ENCODE results near the gene PTP4A2.

DNA sequence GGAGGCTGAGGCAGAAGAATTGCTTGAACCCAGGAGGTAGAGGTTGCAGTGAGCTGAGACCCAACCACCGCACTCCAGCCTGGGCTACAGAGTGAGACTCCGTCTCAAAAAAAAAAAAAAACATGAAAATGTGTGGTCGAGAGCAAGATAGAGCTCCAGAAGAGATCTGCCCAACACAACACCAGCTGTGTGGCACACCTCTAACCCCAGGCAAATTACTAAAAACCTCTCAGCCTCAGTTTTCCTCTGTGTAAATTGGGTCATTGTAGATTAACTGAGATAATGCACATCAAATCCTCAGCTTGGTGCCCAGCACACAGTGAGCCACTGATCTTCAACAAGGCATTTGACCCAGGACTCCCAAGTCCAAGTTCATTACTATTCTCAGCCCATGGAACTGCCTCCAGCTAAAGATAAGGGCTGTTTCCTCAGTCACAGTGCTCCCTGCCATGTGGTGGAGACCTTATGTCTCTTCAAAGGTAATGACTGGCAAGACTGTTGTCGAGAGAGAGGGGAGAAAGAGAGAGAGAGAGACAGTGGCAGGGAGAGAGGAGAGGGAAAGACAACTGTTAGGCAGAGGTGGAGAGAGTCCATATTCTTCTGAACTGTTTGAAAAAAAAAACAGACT, 58.1 kb downstream of the PTP4A2 start:
- TF ChIP-seq YBX1 (IDR thresholded peaks at IDR 0.05): no peak
- TF ChIP-seq POLR2AphosphoS5 (IDR thresholded peaks at IDR 0.05; ENCODE audit: low read length): no peak
- TF ChIP-seq MYC (IDR thresholded peaks at IDR 0.05; ENCODE audit: insufficient read depth, insufficient read length, insufficient replicate concordance, low read length, severe bottlenecking): no peak
- TF ChIP-seq, protein P1, sequence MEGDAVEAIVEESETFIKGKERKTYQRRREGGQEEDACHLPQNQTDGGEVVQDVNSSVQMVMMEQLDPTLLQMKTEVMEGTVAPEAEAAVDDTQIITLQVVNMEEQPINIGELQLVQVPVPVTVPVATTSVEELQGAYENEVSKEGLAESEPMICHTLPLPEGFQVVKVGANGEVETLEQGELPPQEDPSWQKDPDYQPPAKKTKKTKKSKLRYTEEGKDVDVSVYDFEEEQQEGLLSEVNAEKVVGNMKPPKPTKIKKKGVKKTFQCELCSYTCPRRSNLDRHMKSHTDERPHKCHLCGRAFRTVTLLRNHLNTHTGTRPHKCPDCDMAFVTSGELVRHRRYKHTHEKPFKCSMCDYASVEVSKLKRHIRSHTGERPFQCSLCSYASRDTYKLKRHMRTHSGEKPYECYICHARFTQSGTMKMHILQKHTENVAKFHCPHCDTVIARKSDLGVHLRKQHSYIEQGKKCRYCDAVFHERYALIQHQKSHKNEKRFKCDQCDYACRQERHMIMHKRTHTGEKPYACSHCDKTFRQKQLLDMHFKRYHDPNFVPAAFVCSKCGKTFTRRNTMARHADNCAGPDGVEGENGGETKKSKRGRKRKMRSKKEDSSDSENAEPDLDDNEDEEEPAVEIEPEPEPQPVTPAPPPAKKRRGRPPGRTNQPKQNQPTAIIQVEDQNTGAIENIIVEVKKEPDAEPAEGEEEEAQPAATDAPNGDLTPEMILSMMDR (IDR thresholded peaks at IDR 0.05 in 2 of 3, conservative IDR thresholded peaks at IDR 0.05 in 1 of 3; ENCODE audit: control insufficient read depth in 2 of 3, extremely low read depth in 1 of 3, insufficient read depth in 1 of 3, low read depth in 3 of 3, low read length in 3 of 3): no peak
- no peak for TF ChIP-seq SIN3A (IDR thresholded peaks at IDR 0.05; ENCODE audit: low read depth, low read length)
- TF ChIP-seq NRF1 (conservative IDR thresholded peaks at IDR 0.05; ENCODE audit: low read depth, low read length): no peak
- TF ChIP-seq ZNF384 (IDR thresholded peaks at IDR 0.05; ENCODE audit: borderline replicate concordance, low read depth, low read length): no peak
- TF ChIP-seq POLR2A (IDR thresholded peaks at IDR 0.05; ENCODE audit: low read depth, low read length): no peak

Measured in GM12878 (cell line).